Activated effector memory CD4-positive, alpha-beta T cell treated with anti-CD3 and anti-CD28 coated beads, Interleukin-2, amount 50 U/mL, for 16 hours (primary cell): ENCODE data around the gene PTGR3.

ENCODE experiments used
- DNase-seq: peaks from one replicate; pipeline ENCODE4 v3.0.0-alpha.2; 2020

Gene PTGR3

DNA sequence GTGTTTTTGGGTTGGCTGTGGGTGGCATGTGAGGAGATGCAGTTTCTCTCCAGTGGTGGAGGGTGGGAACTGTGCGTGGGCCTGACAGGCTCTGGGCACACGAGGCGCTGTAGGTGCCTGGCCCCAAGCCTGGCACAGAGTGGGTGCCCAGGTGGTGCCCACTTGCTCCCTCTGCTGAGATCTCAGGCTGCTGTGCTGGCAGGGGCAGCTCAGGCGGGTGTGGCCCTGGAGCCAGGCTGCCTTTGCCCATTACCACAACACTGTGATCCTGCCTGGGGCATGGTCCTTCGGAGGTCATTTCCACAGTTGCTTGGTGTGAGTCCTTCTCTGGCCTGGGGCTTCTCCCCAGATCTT lies 22.1 kb upstream of the PTGR3 start:
- no peak for DNase-seq

- DNase-seq: no peak
Measured at GRCh38 chr18:75230163-75231052, 21.5 kb upstream of the PTGR3 start.

DNA sequence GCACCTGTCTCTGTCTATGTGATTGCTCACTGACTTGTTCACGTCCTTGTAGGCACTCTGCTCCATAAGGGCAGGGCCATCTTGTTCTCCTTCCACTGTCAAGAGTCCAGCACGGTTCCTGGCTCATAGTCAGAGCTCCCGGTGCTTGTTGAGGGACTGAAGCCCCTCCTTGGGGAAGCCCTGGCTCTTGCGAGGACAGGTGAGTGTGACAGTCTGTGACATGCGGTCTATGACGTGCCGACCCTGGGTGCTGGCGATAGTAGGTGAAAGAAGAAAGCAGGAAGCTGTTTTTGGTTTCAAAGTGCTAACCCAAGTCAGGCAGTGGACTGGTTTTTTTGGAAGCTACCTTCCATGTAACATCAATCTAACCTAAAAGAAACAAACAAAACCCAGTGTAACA lies 20.5 kb upstream of the PTGR3 start:
- DNase-seq: no peak

DNA sequence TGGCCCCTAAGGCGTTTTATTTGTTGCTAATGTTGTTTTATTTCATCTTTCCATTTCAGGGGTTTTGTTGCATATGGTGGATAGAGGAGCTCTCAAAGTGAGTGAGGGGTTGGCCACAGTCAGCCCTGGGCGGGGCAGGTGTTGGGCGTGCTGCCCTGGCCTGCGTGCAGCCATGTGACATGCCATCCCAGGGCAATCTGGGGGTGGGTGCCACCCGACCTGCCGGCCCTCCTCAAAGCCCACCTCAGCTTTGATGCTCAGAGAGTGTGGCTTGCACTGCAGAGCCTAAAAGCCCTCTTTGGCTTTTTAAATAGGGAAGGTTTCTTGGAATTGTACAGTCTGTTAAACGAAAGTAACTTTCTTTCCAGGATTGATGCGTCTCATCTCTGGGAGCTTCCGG lies 20.0 kb upstream of the PTGR3 start:
- DNase-seq: no peak

DNA sequence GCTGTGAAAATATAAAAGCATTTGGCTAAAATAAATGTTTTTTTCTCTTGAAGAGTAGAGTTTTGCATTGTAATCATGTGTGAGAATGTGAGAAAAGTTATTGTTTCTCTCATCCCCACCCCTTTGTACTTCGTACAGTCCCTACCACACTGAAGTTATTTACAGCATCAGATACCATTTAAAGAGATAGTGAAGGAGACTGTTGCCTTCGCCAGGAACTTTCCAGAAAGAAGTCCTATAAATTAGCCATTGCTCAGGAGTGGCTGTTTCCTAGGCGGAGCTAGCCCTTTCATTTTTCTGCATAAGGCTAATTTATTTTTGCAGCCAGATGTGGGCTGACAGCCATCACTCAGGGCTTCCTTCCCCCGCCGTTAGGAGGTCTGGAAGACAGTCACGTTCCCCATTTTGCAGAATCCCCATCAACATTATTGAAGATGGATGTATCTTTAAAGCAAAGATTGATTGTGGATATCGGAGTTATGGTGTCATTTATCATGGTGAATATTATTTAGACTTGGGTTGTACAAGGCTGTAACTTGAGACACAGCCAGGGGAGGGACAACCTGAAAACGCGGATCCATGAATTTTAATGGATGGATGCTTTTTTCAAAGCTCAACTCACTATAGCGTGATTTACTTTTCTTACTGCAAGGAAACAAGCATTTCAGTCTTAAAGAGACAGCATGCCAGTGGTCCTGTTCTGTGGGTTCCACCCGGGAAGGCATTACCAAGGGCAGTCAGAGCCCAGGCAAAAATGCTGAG lies 18.8 kb upstream of the PTGR3 start:
- no peak for DNase-seq

- DNase-seq: no peak
Measured at GRCh38 chr18:75226956-75227316, 18.0 kb upstream of the PTGR3 start.

DNA sequence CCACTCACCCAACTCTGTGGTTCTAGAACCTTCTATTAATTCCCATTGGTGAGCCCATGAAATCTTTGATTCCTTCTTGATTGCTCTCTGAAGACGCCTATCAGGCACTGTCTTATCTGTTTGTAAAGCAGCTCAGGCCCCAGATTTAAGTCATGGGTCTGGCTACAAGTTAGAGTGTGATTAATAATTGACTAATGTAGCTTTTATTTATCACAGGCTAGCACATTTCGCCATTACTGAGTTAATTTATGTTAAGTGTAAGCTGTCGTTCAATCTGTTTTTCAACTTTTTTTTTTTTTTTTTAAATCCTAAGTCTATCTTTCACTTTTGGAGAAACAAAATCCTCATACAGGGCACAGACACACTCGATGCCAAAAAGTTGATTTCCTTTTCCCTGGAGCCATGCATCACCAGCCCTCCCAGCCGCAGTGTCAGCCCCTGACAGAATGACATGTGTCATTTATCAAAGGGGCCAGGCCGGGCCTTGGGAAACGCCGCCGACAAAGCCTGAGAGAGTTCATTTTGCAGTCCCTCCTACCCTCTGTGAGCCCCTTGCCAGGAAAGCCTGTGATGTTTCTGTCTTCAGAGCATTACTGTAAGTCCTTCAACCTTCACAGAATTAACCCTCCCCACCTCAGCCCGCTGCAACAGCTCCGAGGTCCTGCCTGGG lies 17.5 kb upstream of the PTGR3 start:
- DNase-seq: no peak

DNA sequence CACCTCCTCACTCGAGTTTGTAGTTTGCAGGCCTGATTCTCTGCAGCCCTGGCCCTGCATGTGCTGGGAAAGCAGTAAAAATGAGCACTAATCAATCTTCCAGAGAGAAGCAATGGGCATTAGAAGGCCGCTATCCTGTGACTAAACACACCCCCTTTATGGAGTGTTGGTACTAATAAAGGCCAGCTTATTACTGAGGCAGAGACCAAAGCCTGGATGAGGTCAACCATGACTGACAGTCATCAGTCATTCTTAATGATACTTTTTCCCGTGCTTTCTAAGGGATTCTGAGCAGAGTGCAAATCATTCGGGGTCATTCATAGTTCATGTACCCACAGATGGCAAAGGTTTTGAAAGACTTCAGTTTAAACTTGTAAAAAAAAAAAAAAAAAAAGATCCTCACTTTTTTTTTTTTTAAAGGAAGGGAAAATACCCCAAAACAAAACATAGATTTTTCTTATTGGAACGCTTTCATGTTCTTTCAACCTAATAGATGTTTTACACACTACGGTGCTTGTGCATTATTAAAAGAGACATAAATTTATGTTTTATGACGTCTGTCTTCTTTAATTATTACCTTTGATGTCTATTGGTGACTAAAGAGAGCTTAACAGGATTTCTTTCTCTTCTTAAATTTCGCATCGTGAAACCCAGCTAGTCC lies 14.9 kb upstream of the PTGR3 start:
- DNase-seq: no peak

- DNase-seq: no peak
Measured at GRCh38 chr18:75222407-75222806, 13.5 kb upstream of the PTGR3 start.

GRCh38 chr18:75221897-75222296 lies 13.0 kb upstream of the PTGR3 start:
- no peak for DNase-seq

DNA sequence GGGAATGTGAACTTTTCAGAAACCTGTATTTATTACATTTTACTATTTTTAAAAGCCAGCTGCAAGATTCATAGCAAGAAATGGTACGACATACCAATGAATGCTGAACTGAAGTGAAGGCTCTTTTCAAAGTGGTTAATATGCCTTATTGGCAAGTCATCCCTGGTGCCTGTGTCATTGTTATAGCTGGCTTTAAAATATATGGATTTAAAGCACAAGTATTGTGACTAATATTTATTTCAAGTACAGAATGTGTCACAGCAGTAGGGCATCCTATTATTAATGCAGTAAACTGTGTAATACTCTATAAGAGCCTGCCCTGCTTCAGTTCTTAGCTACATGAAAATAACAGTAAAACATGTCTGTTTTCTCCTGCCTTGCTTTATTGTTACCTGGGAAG lies 12.5 kb upstream of the PTGR3 start:
- no peak for DNase-seq

GRCh38 chr18:75220551-75221355 lies 11.8 kb upstream of the PTGR3 start:
- no peak for DNase-seq

- no peak for DNase-seq
Measured at GRCh38 chr18:75219745-75220375, 10.9 kb upstream of the PTGR3 start.

GRCh38 chr18:75218065-75218923 lies 9.4 kb upstream of the PTGR3 start:
- DNase-seq: no peak

DNA sequence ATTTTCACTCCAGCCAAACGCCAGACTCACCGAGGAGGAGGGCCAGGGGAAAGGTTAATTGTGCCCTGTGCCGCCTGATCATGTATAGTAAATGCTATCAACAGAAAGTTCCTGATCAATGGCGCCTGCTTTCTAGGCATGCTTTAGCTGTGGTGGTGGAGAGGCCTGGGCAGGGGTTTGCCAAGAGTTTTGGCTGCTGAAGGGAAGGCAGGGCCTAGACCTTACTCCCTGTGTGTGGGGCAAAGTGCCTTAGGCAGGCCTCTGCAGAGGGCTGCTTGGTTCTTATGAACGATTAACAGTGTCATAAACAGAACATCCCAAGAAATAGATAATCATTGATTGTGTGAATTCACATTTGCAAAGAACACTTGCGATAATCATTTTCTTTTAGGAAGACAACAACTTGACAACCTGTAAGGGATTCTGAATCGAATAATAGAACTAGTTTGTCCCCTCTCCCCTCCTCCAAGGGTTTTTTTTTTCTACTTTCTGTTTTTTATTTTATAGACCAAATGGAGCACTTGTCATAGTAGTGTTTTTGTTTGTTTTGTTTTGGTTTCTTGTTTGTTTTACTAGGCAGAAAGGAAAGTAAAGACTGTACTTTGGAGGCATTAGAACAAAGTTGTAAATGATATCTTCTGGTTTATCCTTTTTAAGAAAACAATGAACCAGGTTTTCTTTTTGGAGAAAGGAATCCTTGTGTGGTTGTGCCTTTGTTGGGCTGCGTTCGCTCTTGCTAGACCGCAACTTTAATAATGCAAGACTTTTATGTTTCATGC lies 8.2 kb upstream of the PTGR3 start:
- DNase-seq: no peak

DNA sequence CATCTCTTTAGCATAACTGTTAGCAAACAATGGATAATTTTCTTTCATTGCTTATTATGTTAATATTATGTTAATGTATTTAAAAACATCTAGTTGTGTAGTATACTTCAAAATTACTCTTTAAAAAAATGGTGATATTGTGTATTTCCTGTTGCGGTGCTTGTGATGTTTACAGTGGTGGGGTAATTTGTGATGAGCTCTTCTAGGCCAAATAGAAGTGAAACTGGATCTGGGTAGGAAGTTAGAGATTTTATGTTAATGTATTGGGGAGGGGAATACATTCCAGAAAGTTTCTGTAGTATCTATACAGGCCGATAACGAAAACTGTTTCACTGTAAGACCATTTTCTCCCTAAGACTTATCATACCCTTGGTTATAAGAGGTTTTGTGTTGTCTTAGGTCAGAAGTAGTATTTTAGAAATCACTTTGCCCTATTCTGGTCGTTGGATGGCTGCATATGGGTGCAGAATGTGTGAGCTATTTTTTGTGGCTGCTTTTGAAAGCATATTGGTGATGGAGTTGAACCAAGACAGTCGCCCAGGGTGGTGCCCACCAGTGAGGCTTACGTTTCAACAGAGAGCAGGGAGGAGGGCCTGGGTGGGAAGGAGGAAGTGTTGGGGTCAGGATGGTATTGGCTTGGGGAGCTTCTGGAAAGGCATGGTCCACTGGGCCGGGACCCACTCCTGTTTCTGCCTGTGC lies 7.4 kb upstream of the PTGR3 start:
- no peak for DNase-seq

- DNase-seq: no peak
Measured at GRCh38 chr18:75215663-75216062, 6.7 kb upstream of the PTGR3 start.

GRCh38 chr18:75214766-75215510 lies 6.0 kb upstream of the PTGR3 start:
- no peak for DNase-seq

GRCh38 chr18:75214332-75214690 lies 5.4 kb upstream of the PTGR3 start:
- no peak for DNase-seq
